Small intestine (tissue), 7 donors: ENCODE results near the gene SEMA4D. TPM values are rescaled to one million over a fixed set of nuclear protein-coding genes. Genes with fewer than 3 reads are reported as not detected.

Source experiments
- DNase-seq, 2 donors: peaks; one replicate each; pipeline versions ENCODE4 v3.0.0 to v3.0.0-alpha.2; 2013
- FAIRE-seq: peaks from 2 replicates; lab custom pipeline; 2012; peaks lifted over from hg19 to GRCh38; lab: Jason Lieb, UNC
- H3K27ac ChIP-seq, 3 donors: one replicate each; pipeline ENCODE4 v1.5.1; 2013; ENCODE audit warnings: low read length in 2 of 3, mild to moderate bottlenecking in 2 of 3, control low read depth in 1 of 3, inconsistent platforms in 1 of 3, low read depth in 1 of 3, moderate library complexity in 1 of 3
- H3K27me3 ChIP-seq, 3 donors: one replicate each; pipeline ENCODE4 v1.6.1; 2013; ENCODE audit warnings: low read length in 3 of 3, inconsistent platforms in 1 of 3; ENCODE audit not compliant: control insufficient read depth in 3 of 3, insufficient read depth in 3 of 3
- H3K36me3 ChIP-seq, 3 donors: one replicate each; pipeline ENCODE4 v1.6.1; 2013; ENCODE audit warnings: low read length in 3 of 3, inconsistent platforms in 1 of 3, low read depth in 1 of 3, mild to moderate bottlenecking in 1 of 3, moderate library complexity in 1 of 3; ENCODE audit not compliant: control insufficient read depth in 3 of 3, insufficient read depth in 2 of 3
- H3K4me1 ChIP-seq, 3 donors: one replicate each; pipeline ENCODE4 v1.6.1; 2013; ENCODE audit warnings: low read length in 2 of 3, inconsistent platforms in 1 of 3, low read depth in 1 of 3, mild to moderate bottlenecking in 1 of 3, moderate library complexity in 1 of 3; ENCODE audit not compliant: control insufficient read depth in 3 of 3, insufficient read depth in 2 of 3
- H3K4me3 ChIP-seq, 3 donors: one replicate each; pipeline ENCODE4 v1.5.1; 2013; ENCODE audit warnings: low read length in 3 of 3, control low read depth in 1 of 3, inconsistent platforms in 1 of 3, low read depth in 1 of 3, mild to moderate bottlenecking in 1 of 3, moderate library complexity in 1 of 3
- H3K9me3 ChIP-seq, 2 donors: one replicate each; pipeline ENCODE4 v1.6.1; 2013; ENCODE audit warnings: low read depth in 1 of 2, low read length in 1 of 2; ENCODE audit not compliant: control insufficient read depth in 2 of 2, insufficient read depth in 1 of 2
- WGBS, 3 donors: extraction: QIAGEN DNeasy Blood & Tissue Kit; methylation state at CpG; one replicate each; pipeline ENCODE4 v1.1.7; 2013; 5-methylcytosine and 5-hydroxymethylcytosine counted together
- polyA plus RNA-seq, 4 donors: library from polyadenylated mRNA; stranded (reverse) in 3 of 4; unstranded in 1 of 4; fragments of 200-250 nt in 3 of 4; fragments of 120-200 nt in 1 of 4; gene quantifications; one replicate each; pipeline versions ENCODE4 v1.2.1 to v1.2.3, GENCODE V29; 2013
- donor health status: healthy with polysubstance abuse.
- donor health status: control.
- donor health status: control.
- donor health status: Bipolar disorder and iron deficiency.
- donor health status: healthy.

SEMA4D gene
- polyA plus RNA-seq, 4 donors = 0.67 to 29.7 (median 6.7) TPM

DNA sequence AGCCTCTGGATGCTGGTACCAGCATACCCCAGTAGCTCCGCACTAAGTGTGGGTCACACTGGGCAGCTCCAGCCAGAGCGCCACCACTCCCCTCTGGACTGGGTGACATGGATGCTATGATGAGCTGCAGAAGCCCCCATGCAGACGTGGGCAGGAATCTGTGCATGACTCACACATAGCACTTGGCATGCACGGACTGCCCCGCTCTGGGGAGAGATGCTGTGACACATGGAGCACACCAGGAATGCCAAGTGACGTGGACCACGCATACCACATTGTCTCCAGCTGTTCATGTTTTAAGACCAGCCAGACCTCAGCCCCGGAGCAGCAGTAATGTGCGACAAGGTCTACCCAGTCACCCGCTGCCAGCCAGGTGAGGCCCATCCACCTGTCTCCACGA, 64.1 kb downstream of the SEMA4D start:
- no peak for DNase-seq
- H3K4me3 ChIP-seq = no peak overlapping the region
- H3K36me3 ChIP-seq = peaks cover 0 to 24% (median 0%) of the 10 kb centered on the region in 3 donors
- no peak for FAIRE-seq
- H3K27ac ChIP-seq = no peak overlapping the region
- no peaks in the 10 kb centered on the region for H3K9me3 ChIP-seq
- H3K4me1 ChIP-seq = peaks cover 4 to 9% (median 5%) of the 10 kb centered on the region in 3 donors
- WGBS, 3 donors = 88 to 96% (median 92%) methylated on average over 11 of the region's 11 CpGs
- H3K27me3 ChIP-seq = no peaks in the 10 kb centered on the region

DNA sequence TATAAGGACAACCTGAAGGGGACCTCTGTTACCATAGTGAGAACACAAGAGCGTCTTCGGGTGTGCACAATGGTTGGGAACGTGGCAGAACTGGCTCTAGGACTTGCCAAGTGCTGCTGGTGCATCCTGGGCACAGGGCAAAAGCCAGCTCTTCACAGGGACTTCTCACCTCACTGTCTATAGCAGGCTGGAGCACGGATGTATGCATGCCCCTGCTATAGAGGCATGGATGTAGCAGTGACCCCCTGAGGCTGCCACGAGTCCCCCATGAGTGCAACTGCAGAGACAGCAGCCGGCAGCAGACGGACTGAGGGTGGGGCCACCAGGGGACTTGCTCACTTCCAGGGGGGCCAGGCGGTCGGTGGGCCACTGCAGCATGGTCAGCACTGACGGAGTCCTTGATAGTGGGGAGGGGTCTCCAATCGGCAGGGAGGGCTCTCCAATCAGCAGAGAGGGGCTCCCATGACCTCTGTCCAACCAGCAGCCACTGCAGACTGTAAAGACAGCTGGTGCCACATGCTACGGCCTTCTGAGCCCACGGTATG, 64.9 kb downstream of the SEMA4D start:
- H3K27me3 ChIP-seq = no peaks in the 10 kb centered on the region
- H3K36me3 ChIP-seq = peaks cover 0 to 30% (median 0%) of the 10 kb centered on the region in 3 donors
- WGBS, 3 donors = 79 to 82% (median 81%) methylated on average over 13 of the region's 13 CpGs
- H3K9me3 ChIP-seq = no peaks in the 10 kb centered on the region
- no peak for FAIRE-seq
- no peak for DNase-seq
- H3K4me1 ChIP-seq = peaks cover 4 to 9% (median 5%) of the 10 kb centered on the region in 3 donors
- no peak overlapping the region for H3K27ac ChIP-seq
- no peak overlapping the region for H3K4me3 ChIP-seq

DNA sequence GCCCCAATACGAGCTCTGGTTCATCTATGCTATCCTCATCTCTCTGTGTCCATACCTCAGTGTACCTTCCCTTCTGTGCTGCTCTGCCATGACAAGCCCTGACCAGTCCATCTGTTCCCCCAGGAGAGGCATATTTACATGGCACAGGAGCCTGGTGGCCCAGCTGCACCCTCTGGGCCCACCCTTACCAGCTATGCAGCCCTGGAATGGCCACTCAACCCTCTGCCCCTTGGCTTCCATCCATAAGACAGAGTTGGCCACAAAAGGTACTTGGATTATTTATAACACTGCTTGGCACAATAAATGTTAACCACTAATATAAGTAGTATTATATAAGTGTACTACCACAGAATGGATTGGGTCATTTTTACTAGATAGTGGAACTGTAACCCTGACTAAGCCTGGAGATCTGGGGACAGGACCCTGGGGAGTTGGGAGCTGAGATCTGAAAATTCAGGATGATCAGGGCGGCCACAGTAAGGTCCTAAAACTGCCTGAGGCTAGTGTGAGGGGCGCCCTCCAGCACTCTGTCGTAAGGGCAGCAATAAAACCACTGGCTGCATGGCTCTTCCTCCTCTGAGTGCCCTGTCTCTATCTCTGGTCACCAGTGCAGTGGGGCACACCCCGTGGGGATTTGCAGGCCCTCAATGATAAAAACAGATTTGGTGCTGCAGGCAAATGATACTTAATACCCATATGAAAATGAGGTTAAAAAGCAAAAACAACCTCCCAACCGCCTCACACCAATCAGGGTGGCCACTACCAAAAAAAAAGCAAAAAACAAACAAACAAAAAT, 65.8 kb downstream of the SEMA4D start:
- peak in 1 of 2 donors; percentile 15 for DNase-seq
- H3K27ac ChIP-seq = no peak overlapping the region
- no peak overlapping the region for H3K4me3 ChIP-seq
- H3K27me3 ChIP-seq = no peaks in the 10 kb centered on the region
- FAIRE-seq = no peak
- peaks cover 0 to 38% (median 0%) of the 10 kb centered on the region in 3 donors for H3K36me3 ChIP-seq
- H3K9me3 ChIP-seq = no peaks in the 10 kb centered on the region
- H3K4me1 ChIP-seq = peaks cover 4 to 9% (median 5%) of the 10 kb centered on the region in 3 donors
- WGBS, 3 donors = 74 to 75% (median 75%) methylated on average over 6 of the region's 6 CpGs

DNA sequence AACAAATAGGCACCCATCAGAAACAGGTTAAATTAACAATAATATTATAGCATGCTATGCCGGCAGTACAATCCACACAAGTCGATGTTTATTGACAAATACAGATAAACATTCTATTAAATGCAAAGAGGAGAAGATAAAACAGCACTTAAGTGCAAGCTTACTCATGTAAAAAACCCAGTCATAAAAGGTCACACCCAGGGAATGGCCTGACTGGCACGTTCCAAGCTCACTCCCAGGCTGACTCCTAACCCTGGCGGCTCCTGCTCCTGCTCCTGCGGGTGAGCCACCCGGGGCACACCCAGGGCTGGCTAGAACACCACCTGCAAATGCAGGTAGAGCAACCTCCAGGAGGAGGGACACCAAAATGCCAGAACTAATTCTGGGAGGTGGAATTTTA, 66.9 kb downstream of the SEMA4D start:
- peak; percentile 54 to 92 for DNase-seq
- Histone ChIP-seq H3K9me3 (no peaks in the 10 kb centered on the region), H3K27me3 (no peaks in the 10 kb centered on the region), H3K4me1 (peaks cover 4 to 9% (median 5%) of the 10 kb centered on the region in 3 donors), H3K4me3 (no peak overlapping the region), H3K36me3 (peaks cover 0 to 31% (median 0%) of the 10 kb centered on the region in 3 donors), H3K27ac (no peak overlapping the region)
- WGBS, 3 donors = 7 to 58% (median 34%) methylated on average over 6 of the region's 6 CpGs
- FAIRE-seq = no peak

DNA sequence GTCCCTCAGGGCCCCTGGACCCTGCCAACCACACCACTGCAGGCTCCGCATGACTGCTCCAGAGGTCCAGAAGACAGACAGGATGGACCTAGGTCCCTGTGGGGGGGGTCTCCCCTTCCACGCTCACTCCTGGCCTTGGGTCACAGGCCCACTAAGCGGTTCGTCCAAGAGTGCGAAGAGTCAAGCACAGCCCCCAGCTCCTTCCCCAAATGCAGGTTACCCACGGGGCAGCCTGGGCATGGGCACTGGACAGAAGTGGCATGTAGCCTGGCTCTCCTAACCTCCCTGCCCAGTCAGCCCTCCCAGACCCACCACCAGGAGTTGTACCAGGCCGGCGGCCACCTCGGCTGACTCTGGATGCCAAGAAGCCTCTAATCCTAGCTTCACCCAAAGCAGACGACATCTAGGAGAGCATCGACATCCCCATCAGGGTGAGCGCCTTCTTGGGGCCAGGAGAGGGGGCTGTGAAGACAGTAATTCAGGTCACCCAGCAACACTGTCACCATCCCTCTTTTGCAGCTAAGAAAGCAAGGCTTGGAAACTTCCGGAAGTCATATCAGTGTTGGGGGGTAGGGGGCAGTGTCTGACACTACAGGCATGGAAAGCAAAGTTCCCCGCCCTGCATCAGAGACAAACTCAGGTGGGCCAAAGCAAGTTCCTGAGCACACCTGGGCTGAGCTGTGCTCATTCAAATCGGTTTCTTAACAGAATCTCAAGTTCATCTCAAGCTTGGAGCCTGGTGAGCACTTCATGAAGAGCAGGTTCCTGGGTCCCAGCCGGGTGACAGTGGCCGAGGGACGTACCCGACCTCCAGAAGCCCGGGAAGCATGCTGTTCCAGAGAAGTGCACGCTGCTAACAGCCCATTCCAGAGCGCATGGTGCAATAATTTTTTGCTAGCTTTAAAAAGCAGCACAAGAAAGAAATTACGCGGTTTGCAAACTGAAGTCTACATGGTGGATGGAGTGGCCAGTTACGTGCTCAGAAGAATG, 68.7 kb downstream of the SEMA4D start:
- FAIRE-seq = no peak
- no peaks in the 10 kb centered on the region for H3K27me3 ChIP-seq
- H3K4me1 ChIP-seq = peaks cover 0 to 11% (median 0%) of the 10 kb centered on the region in 3 donors
- 89 to 91% (median 89%) methylated on average over 25 of the region's 25 CpGs for WGBS, 3 donors
- peaks cover 0 to 31% (median 0%) of the 10 kb centered on the region in 3 donors for H3K36me3 ChIP-seq
- H3K9me3 ChIP-seq = peaks cover 0 to 4% of the 10 kb centered on the region in 2 donors
- peak overlapping the region in 1 of 3 donors; percentile 47 for H3K27ac ChIP-seq
- H3K4me3 ChIP-seq = no peak overlapping the region
- peak in 1 of 2 donors; percentile 18 for DNase-seq

DNA sequence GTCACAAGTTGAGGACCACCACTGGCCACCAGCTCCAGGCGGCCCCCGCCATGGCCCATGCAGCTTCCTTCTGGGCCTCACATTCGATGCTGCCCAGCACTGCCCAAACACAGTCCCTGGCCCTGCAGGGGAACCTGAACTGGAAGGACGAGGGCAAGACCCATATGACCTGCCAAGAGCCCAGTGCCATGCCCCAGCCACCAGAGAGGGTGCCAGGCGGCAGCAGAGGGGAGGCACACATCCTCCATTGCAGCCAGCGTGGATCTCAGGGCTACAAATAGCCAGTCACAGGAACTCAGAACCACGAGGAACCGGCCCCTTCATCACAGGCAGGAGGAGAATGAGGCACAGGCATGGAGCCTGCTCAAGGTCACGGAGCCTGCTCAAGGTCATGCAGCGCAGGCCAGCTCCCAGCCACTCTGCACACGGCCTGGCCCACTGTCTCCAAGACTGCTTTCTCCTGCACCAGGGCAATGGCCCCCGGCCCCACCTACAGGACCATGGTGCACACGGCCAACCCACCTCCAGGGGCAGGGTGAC, 69.6 kb downstream of the SEMA4D start:
- Histone ChIP-seq H3K27me3 (no peaks in the 10 kb centered on the region), H3K27ac (peak overlapping the region in 2 of 3 donors; percentile 5 to 47), H3K9me3 (peaks cover 0 to 4% of the 10 kb centered on the region in 2 donors), H3K4me3 (no peak overlapping the region), H3K36me3 (peaks cover 0 to 24% (median 0%) of the 10 kb centered on the region in 3 donors), H3K4me1 (peaks cover 0 to 11% (median 0%) of the 10 kb centered on the region in 3 donors)
- no peak for DNase-seq
- FAIRE-seq = no peak
- 80 to 91% (median 90%) methylated on average over 12 to 13 of the region's 13 CpGs for WGBS, 3 donors

DNA sequence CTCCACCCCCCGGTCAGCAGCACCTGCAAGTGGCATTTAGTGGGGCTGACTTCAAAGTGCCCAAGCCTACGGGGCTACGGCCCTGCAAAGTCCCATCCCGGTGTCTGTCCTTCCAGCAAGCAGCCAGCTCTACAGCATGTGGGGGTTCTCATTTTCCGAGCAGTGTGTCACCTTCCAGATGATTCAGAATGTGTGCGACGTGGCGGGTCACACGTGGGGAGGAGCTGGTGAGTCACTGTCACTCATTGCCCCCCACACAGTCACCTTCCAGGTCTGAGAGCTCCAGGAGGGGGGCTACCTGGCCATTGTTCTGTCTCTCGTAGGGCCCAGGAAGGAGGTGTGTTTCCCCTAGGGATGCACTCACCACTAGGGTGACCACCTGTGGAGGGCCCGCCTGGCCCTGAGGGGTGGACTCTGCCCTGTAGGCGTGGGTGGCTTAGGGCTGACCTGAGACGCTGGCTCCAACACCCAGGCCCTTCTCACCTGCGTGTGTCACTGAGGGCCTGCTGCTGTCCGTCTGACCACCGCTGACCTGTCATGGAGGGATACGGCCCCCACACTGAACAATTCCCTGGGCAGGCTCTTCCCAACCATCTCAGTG, 70.2 kb downstream of the SEMA4D start:
- Histone ChIP-seq H3K4me3 (no peak overlapping the region), H3K36me3 (peaks cover 0 to 20% (median 0%) of the 10 kb centered on the region in 3 donors), H3K4me1 (peaks cover 0 to 11% (median 0%) of the 10 kb centered on the region in 3 donors), H3K27me3 (no peaks in the 10 kb centered on the region), H3K27ac (peak overlapping the region in 2 of 3 donors; percentile 5 to 68), H3K9me3 (peaks cover 0 to 4% of the 10 kb centered on the region in 2 donors)
- 77 to 85% (median 82%) methylated on average over 17 of the region's 17 CpGs for WGBS, 3 donors
- no peak for FAIRE-seq
- DNase-seq = no peak
